BJ (cell line): ENCODE results near the gene TBC1D17. TPM values are rescaled to one million over a fixed set of nuclear protein-coding genes. Genes with fewer than 3 reads are reported as not detected.

ENCODE experiments used
- CTCF ChIA-PET: fragments of 350-600 bp; formaldehyde crosslinking; extraction: SDS; loops from one replicate; lab custom pipeline; 2021; ENCODE audit warnings: antibody characterized with exemption, inconsistent platforms; lab: Yijun Ruan, JAX
- POLR2A ChIA-PET: fragments of 300-600 bp; sonication (Branson Sonifier 250); formaldehyde crosslinking; extraction: SDS; loops from one replicate; lab custom pipeline; 2021; ENCODE audit warnings: antibody characterized with exemption; lab: Charles Lee
- DNase-seq: peaks from one replicate; pipeline ENCODE4 v3.0.0-alpha.2; 2011; ENCODE audit warnings: low read depth
- H3K27me3 ChIP-seq: 2 replicates; pipeline ENCODE4 v1.6.0; 2011; ENCODE audit warnings: low read length; ENCODE audit not compliant: control insufficient read depth, insufficient read depth
- H3K36me3 ChIP-seq: 2 replicates; pipeline ENCODE4 v1.5.1; 2011; ENCODE audit warnings: low read length; ENCODE audit not compliant: control insufficient read depth, insufficient read depth
- H3K4me3 ChIP-seq: 2 replicates; pipeline ENCODE4 v1.5.1; 2011; ENCODE audit warnings: low read depth, mild to moderate bottlenecking, control low read depth, low read length
- CTCF ChIP-seq: IDR thresholded peaks from 2 replicates; pipeline ENCODE4 v1.5.1; 2011; ENCODE audit warnings: low read depth, mild to moderate bottlenecking, control low read depth, inconsistent platforms, low read length, moderate library complexity; ENCODE audit not compliant: insufficient read depth
- polyA plus RNA-seq: library from polyadenylated mRNA; depleted of rRNA; stranded (reverse); fragments of >200 nt; gene quantifications from 2 replicates; pipeline ENCODE4 v1.2.3, GENCODE V29; 2011

The TBC1D17 gene
- polyA plus RNA-seq, 1 experiment: 26.7 TPM

- Histone ChIP-seq H3K36me3 (peaks cover 9% of the 10 kb centered on the region), H3K4me3 (peak overlapping the region; percentile 39), H3K27me3 (no peaks in the 10 kb centered on the region)
- POLR2A ChIA-PET: interaction anchor here (0.5 to 1.0 kb wide), 3 partner anchors 19 to 104 kb away, joined by 3 to 4 read pairs (median 3); no protein-coding TSS in a partner anchor
- DNase-seq: no peak
- no peak for TF ChIP-seq CTCF
- CTCF ChIA-PET: no interaction called here
Observed at GRCh38 chr19:49869009-49869483, 8.5 kb upstream of the TBC1D17 start.

- peaks cover 5% of the 10 kb centered on the region for H3K36me3 ChIP-seq
- CTCF ChIA-PET: no interaction called here
- no peak for TF ChIP-seq CTCF
- H3K4me3 ChIP-seq: peak overlapping the region; percentile 45
- POLR2A ChIA-PET: interaction anchor here (0.5 to 1.0 kb wide), 4 partner anchors 19 to 194 kb away, joined by 3 to 10 read pairs (median 4); no protein-coding TSS in a partner anchor
- H3K27me3 ChIP-seq: no peaks in the 10 kb centered on the region
- DNase-seq: peak; percentile 100
Observed at GRCh38 chr19:49869484-49870308, 7.8 kb upstream of the TBC1D17 start.

GRCh38 chr19:49870309-49870901 is 7.1 kb upstream of the TBC1D17 start:
- Histone ChIP-seq H3K4me3 (peak overlapping the region; percentile 45), H3K27me3 (no peaks in the 10 kb centered on the region), H3K36me3 (peaks cover 3% of the 10 kb centered on the region; the same call in 1 of the 2 replicates)
- DNase-seq: no peak
- no peak for TF ChIP-seq CTCF
- ChIA-PET CTCF (no interaction called here), POLR2A (interaction anchor here (0.6 kb wide), 1 partner anchor 397 kb away, joined by 3 read pairs; no protein-coding TSS in a partner anchor)

GRCh38 chr19:49871349-49871985 is 6.0 kb upstream of the TBC1D17 start:
- H3K36me3 ChIP-seq: peaks cover 3% of the 10 kb centered on the region; the same call in 1 of the 2 replicates
- ChIA-PET POLR2A (no interaction called here), CTCF (no interaction called here)
- no peaks in the 10 kb centered on the region for H3K27me3 ChIP-seq
- no peak for DNase-seq
- no peak overlapping the region for H3K4me3 ChIP-seq
- TF ChIP-seq CTCF: no peak
